ENCODE results near the gene KIRREL3.

KIRREL3 gene

GRCh38 chr11:127028648-127029047, 28.1 kb upstream of the KIRREL3 start:
- Histone ChIP-seq H3K9me3 (ENCODE audit: control insufficient read depth in 1 of 2, low read length in 2 of 2) (no peaks in the 10 kb centered on the region), H3K36me3 (ENCODE audit: control insufficient read depth in 1 of 2, insufficient read depth in 2 of 2, low read length in 2 of 2) (no peaks in the 10 kb centered on the region), H3K27ac (ENCODE audit: low read depth, low read length) (no peak overlapping the region), H3K9ac (ENCODE audit: low read depth in 1 of 2, low read length in 2 of 2) (no peak overlapping the region), H3K27me3 (ENCODE audit: control insufficient read depth in 1 of 2, insufficient read depth in 2 of 2, low read length in 2 of 2) (no peaks in the 10 kb centered on the region), H3K4me1 (ENCODE audit: control insufficient read depth in 1 of 2, insufficient read depth in 2 of 2, low read length in 2 of 2) (no peaks in the 10 kb centered on the region), H3K4me3 (ENCODE audit: low read depth in 1 of 2, low read length in 2 of 2) (no peak overlapping the region)

- no peak overlapping the region for H3K9ac ChIP-seq (ENCODE audit: low read depth in 1 of 2, low read length in 2 of 2)
- H3K27ac ChIP-seq (ENCODE audit: low read depth, low read length) = no peak overlapping the region
- H3K4me3 ChIP-seq (ENCODE audit: low read depth in 1 of 2, low read length in 2 of 2) = no peak overlapping the region
- no peaks in the 10 kb centered on the region for H3K27me3 ChIP-seq (ENCODE audit: control insufficient read depth in 1 of 2, insufficient read depth in 2 of 2, low read length in 2 of 2)
- no peaks in the 10 kb centered on the region for H3K9me3 ChIP-seq (ENCODE audit: control insufficient read depth in 1 of 2, low read length in 2 of 2)
- no peaks in the 10 kb centered on the region for H3K4me1 ChIP-seq (ENCODE audit: control insufficient read depth in 1 of 2, insufficient read depth in 2 of 2, low read length in 2 of 2)
- no peaks in the 10 kb centered on the region for H3K36me3 ChIP-seq (ENCODE audit: control insufficient read depth in 1 of 2, insufficient read depth in 2 of 2, low read length in 2 of 2)
Observed at GRCh38 chr11:127027789-127028188, 27.2 kb upstream of the KIRREL3 start.

GRCh38 chr11:127027000-127027399, 26.4 kb upstream of the KIRREL3 start:
- no peaks in the 10 kb centered on the region for H3K9me3 ChIP-seq (ENCODE audit: control insufficient read depth in 1 of 2, low read length in 2 of 2)
- H3K27ac ChIP-seq (ENCODE audit: low read depth, low read length) = no peak overlapping the region
- H3K4me1 ChIP-seq (ENCODE audit: control insufficient read depth in 1 of 2, insufficient read depth in 2 of 2, low read length in 2 of 2) = no peaks in the 10 kb centered on the region
- no peak overlapping the region for H3K9ac ChIP-seq (ENCODE audit: low read depth in 1 of 2, low read length in 2 of 2)
- H3K27me3 ChIP-seq (ENCODE audit: control insufficient read depth in 1 of 2, insufficient read depth in 2 of 2, low read length in 2 of 2) = no peaks in the 10 kb centered on the region
- H3K36me3 ChIP-seq (ENCODE audit: control insufficient read depth in 1 of 2, insufficient read depth in 2 of 2, low read length in 2 of 2) = no peaks in the 10 kb centered on the region
- H3K4me3 ChIP-seq (ENCODE audit: low read depth in 1 of 2, low read length in 2 of 2) = no peak overlapping the region

GRCh38 chr11:127023991-127024390, 23.4 kb upstream of the KIRREL3 start:
- Histone ChIP-seq H3K27ac (ENCODE audit: low read depth, low read length) (no peak overlapping the region), H3K27me3 (ENCODE audit: control insufficient read depth in 1 of 2, insufficient read depth in 2 of 2, low read length in 2 of 2) (no peaks in the 10 kb centered on the region), H3K36me3 (ENCODE audit: control insufficient read depth in 1 of 2, insufficient read depth in 2 of 2, low read length in 2 of 2) (no peaks in the 10 kb centered on the region), H3K4me1 (ENCODE audit: control insufficient read depth in 1 of 2, insufficient read depth in 2 of 2, low read length in 2 of 2) (no peaks in the 10 kb centered on the region), H3K4me3 (ENCODE audit: low read depth in 1 of 2, low read length in 2 of 2) (no peak overlapping the region), H3K9ac (ENCODE audit: low read depth in 1 of 2, low read length in 2 of 2) (no peak overlapping the region), H3K9me3 (ENCODE audit: control insufficient read depth in 1 of 2, low read length in 2 of 2) (no peaks in the 10 kb centered on the region)

GRCh38 chr11:127018683-127019279, 18.2 kb upstream of the KIRREL3 start:
- Histone ChIP-seq H3K4me3 (ENCODE audit: low read depth in 1 of 2, low read length in 2 of 2) (no peak overlapping the region), H3K27me3 (ENCODE audit: control insufficient read depth in 1 of 2, insufficient read depth in 2 of 2, low read length in 2 of 2) (no peaks in the 10 kb centered on the region)

GRCh38 chr11:127017482-127017881, 16.9 kb upstream of the KIRREL3 start:
- H3K4me3 ChIP-seq (ENCODE audit: low read depth in 1 of 2, low read length in 2 of 2) = no peak overlapping the region
- no peaks in the 10 kb centered on the region for H3K36me3 ChIP-seq (ENCODE audit: control insufficient read depth in 1 of 2, insufficient read depth in 2 of 2, low read length in 2 of 2)
- H3K27me3 ChIP-seq (ENCODE audit: control insufficient read depth in 1 of 2, insufficient read depth in 2 of 2, low read length in 2 of 2) = no peaks in the 10 kb centered on the region
- no peaks in the 10 kb centered on the region for H3K4me1 ChIP-seq (ENCODE audit: control insufficient read depth in 1 of 2, insufficient read depth in 2 of 2, low read length in 2 of 2)
- no peaks in the 10 kb centered on the region for H3K9me3 ChIP-seq (ENCODE audit: control insufficient read depth in 1 of 2, low read length in 2 of 2)
- no peak overlapping the region for H3K27ac ChIP-seq (ENCODE audit: low read depth, low read length)
- H3K9ac ChIP-seq (ENCODE audit: low read depth in 1 of 2, low read length in 2 of 2) = no peak overlapping the region

More at GRCh38 chr11:127018683-127019279, 18.2 kb upstream of the KIRREL3 start:
- no peak overlapping the region for H3K27ac ChIP-seq (ENCODE audit: low read depth, low read length)
- H3K36me3 ChIP-seq (ENCODE audit: control insufficient read depth in 1 of 2, insufficient read depth in 2 of 2, low read length in 2 of 2) = no peaks in the 10 kb centered on the region
- H3K4me1 ChIP-seq (ENCODE audit: control insufficient read depth in 1 of 2, insufficient read depth in 2 of 2, low read length in 2 of 2) = no peaks in the 10 kb centered on the region
- H3K9ac ChIP-seq (ENCODE audit: low read depth in 1 of 2, low read length in 2 of 2) = no peak overlapping the region
- H3K9me3 ChIP-seq (ENCODE audit: control insufficient read depth in 1 of 2, low read length in 2 of 2) = no peaks in the 10 kb centered on the region

- Histone ChIP-seq H3K9me3 (ENCODE audit: control insufficient read depth in 1 of 2, low read length in 2 of 2) (no peaks in the 10 kb centered on the region), H3K36me3 (ENCODE audit: control insufficient read depth in 1 of 2, insufficient read depth in 2 of 2, low read length in 2 of 2) (no peaks in the 10 kb centered on the region), H3K27me3 (ENCODE audit: control insufficient read depth in 1 of 2, insufficient read depth in 2 of 2, low read length in 2 of 2) (peaks cover 0 to 4% of the 10 kb centered on the region in 2 donors), H3K9ac (ENCODE audit: low read depth in 1 of 2, low read length in 2 of 2) (no peak overlapping the region), H3K4me3 (ENCODE audit: low read depth in 1 of 2, low read length in 2 of 2) (no peak overlapping the region), H3K4me1 (ENCODE audit: control insufficient read depth in 1 of 2, insufficient read depth in 2 of 2, low read length in 2 of 2) (no peaks in the 10 kb centered on the region), H3K27ac (ENCODE audit: low read depth, low read length) (no peak overlapping the region)
Observed at GRCh38 chr11:127013550-127013949, 13.0 kb upstream of the KIRREL3 start.

- Histone ChIP-seq H3K4me3 (ENCODE audit: low read depth in 1 of 2, low read length in 2 of 2) (no peak overlapping the region), H3K9ac (ENCODE audit: low read depth in 1 of 2, low read length in 2 of 2) (no peak overlapping the region), H3K36me3 (ENCODE audit: control insufficient read depth in 1 of 2, insufficient read depth in 2 of 2, low read length in 2 of 2) (no peaks in the 10 kb centered on the region), H3K27ac (ENCODE audit: low read depth, low read length) (no peak overlapping the region), H3K9me3 (ENCODE audit: control insufficient read depth in 1 of 2, low read length in 2 of 2) (no peaks in the 10 kb centered on the region), H3K4me1 (ENCODE audit: control insufficient read depth in 1 of 2, insufficient read depth in 2 of 2, low read length in 2 of 2) (no peaks in the 10 kb centered on the region), H3K27me3 (ENCODE audit: control insufficient read depth in 1 of 2, insufficient read depth in 2 of 2, low read length in 2 of 2) (peaks cover 31 to 36% of the 10 kb centered on the region in 2 donors)
Observed at GRCh38 chr11:127006311-127006710, 5.7 kb upstream of the KIRREL3 start.

GRCh38 chr11:127003260-127003981, 2.9 kb upstream of the KIRREL3 start:
- no peak overlapping the region for H3K4me3 ChIP-seq (ENCODE audit: low read depth in 1 of 2, low read length in 2 of 2)
- no peaks in the 10 kb centered on the region for H3K4me1 ChIP-seq (ENCODE audit: control insufficient read depth in 1 of 2, insufficient read depth in 2 of 2, low read length in 2 of 2)
- H3K27ac ChIP-seq (ENCODE audit: low read depth, low read length) = no peak overlapping the region
- no peaks in the 10 kb centered on the region for H3K36me3 ChIP-seq (ENCODE audit: control insufficient read depth in 1 of 2, insufficient read depth in 2 of 2, low read length in 2 of 2)
- no peaks in the 10 kb centered on the region for H3K9me3 ChIP-seq (ENCODE audit: control insufficient read depth in 1 of 2, low read length in 2 of 2)
- H3K9ac ChIP-seq (ENCODE audit: low read depth in 1 of 2, low read length in 2 of 2) = no peak overlapping the region
- H3K27me3 ChIP-seq (ENCODE audit: control insufficient read depth in 1 of 2, insufficient read depth in 2 of 2, low read length in 2 of 2) = peaks cover 51 to 64% of the 10 kb centered on the region in 2 donors

- H3K9me3 ChIP-seq (ENCODE audit: control insufficient read depth in 1 of 2, low read length in 2 of 2) = no peaks in the 10 kb centered on the region
- H3K9ac ChIP-seq (ENCODE audit: low read depth in 1 of 2, low read length in 2 of 2) = no peak overlapping the region
- no peaks in the 10 kb centered on the region for H3K4me1 ChIP-seq (ENCODE audit: control insufficient read depth in 1 of 2, insufficient read depth in 2 of 2, low read length in 2 of 2)
- H3K27me3 ChIP-seq (ENCODE audit: control insufficient read depth in 1 of 2, insufficient read depth in 2 of 2, low read length in 2 of 2) = peaks cover 53 to 68% of the 10 kb centered on the region in 2 donors
- no peak overlapping the region for H3K4me3 ChIP-seq (ENCODE audit: low read depth in 1 of 2, low read length in 2 of 2)
- H3K36me3 ChIP-seq (ENCODE audit: control insufficient read depth in 1 of 2, insufficient read depth in 2 of 2, low read length in 2 of 2) = no peaks in the 10 kb centered on the region
- H3K27ac ChIP-seq (ENCODE audit: low read depth, low read length) = no peak overlapping the region
Observed at GRCh38 chr11:127002669-127003259, 2.2 kb upstream of the KIRREL3 start.
